A549 (cell line): ENCODE results near the gene BRD3OS. TPM values are rescaled to one million over a fixed set of nuclear protein-coding genes. Genes with fewer than 3 reads are reported as not detected.

Source experiments
- ATAC-seq, 2 experiments: fragments of 200-7000 bp in 1 of 2; fragments of >200 bp in 1 of 2; cut with Nextera tagmentation in 1 of 2; cut with Tn5 transposase in 1 of 2; 3 replicates each; pipeline versions ENCODE4 v1.8.0 to v1.9.1; 2018 to 2020; ENCODE audit warnings: mild to moderate bottlenecking in 1 of 2, moderate library complexity in 1 of 2
- CTCF ChIA-PET: fragments of 300-600 bp; sonication (Branson Sonifier 250); formaldehyde crosslinking; extraction: SDS; loops from one replicate; lab custom pipeline; 2021; ENCODE audit warnings: antibody characterized with exemption, inconsistent platforms; lab: Yijun Ruan, JAX
- POLR2A ChIA-PET: fragments of 350-600 bp; formaldehyde crosslinking; extraction: SDS; loops from one replicate; lab custom pipeline; 2021; ENCODE audit warnings: antibody characterized with exemption, inconsistent platforms; lab: Yijun Ruan, JAX
- DNase-seq, 2 experiments: peaks; one replicate each; pipeline versions ENCODE4 v3.0.0 to v3.0.0-alpha.2; 2011 to 2016; ENCODE audit warnings: low read depth in 1 of 2, low spot score in 1 of 2
- FAIRE-seq: peaks from 2 replicates; lab custom pipeline; 2011; peaks lifted over from hg19 to GRCh38; lab: Jason Lieb, UNC
- H3K27ac ChIP-seq, 2 experiments: fragments of >200 bp; sonication (Bioruptor Twin); formaldehyde crosslinking; 3 replicates each; pipeline ENCODE4 v1.5.1; 2016 to 2017
- H3K4me1 ChIP-seq: fragments of >200 bp; sonication (Bioruptor Twin); formaldehyde crosslinking; 3 replicates; pipeline ENCODE4 v1.6.1; 2016
- H3K4me2 ChIP-seq: fragments of >200 bp; sonication (Bioruptor Twin); formaldehyde crosslinking; 3 replicates; pipeline ENCODE4 v1.6.1; 2016
- H3K4me3 ChIP-seq: fragments of >200 bp; sonication (Bioruptor Twin); formaldehyde crosslinking; 3 replicates; pipeline ENCODE4 v1.5.1; 2016
- H3K9me3 ChIP-seq: fragments of >200 bp; sonication (Bioruptor Twin); formaldehyde crosslinking; 3 replicates; pipeline ENCODE4 v1.6.1; 2016
- BHLHE40 ChIP-seq: IDR thresholded peaks from 2 replicates; pipeline ENCODE4 v1.6.1; 2012; ENCODE audit warnings: low read depth, low read length, inconsistent platforms
- CHD2 ChIP-seq: fragments of 150-350 bp; IDR thresholded peaks from 2 replicates; pipeline ENCODE4 v1.6.1; 2014; ENCODE audit warnings: low read length; ENCODE audit not compliant: partially characterized antibody
- EP300 ChIP-seq, 2 experiments: fragments of >200 bp; sonication (Bioruptor Twin); formaldehyde crosslinking; IDR thresholded peaks; 2 replicates in 1 of 2; 3 replicates in 1 of 2; pipeline ENCODE4 v1.6.1; 2016 to 2017
- HDAC2 ChIP-seq: fragments of 200-600 bp; sonication (generic); IDR thresholded peaks from 2 replicates; pipeline ENCODE4 v1.6.1; 2016
- HOXA7 ChIP-seq: fragments of 250-450 bp; sonication (Bioruptor Pico); IDR thresholded peaks from 2 replicates; pipeline ENCODE4 v1.5.0; 2020; ENCODE audit warnings: mild to moderate bottlenecking, moderate library complexity
- JUNB ChIP-seq: fragments of >200 bp; sonication (Bioruptor Twin); formaldehyde crosslinking; IDR thresholded peaks from 2 replicates; pipeline ENCODE4 v1.6.1; 2016
- KDM5A ChIP-seq: fragments of 200-600 bp; sonication (generic); IDR thresholded peaks from 2 replicates; pipeline ENCODE4 v1.6.1; 2016; ENCODE audit warnings: antibody characterized with exemption, mild to moderate bottlenecking
- MAFK ChIP-seq: fragments of 450-650 bp; IDR thresholded peaks from 2 replicates; pipeline ENCODE4 v1.6.1; 2014; ENCODE audit not compliant: partially characterized antibody
- NPAS2 ChIP-seq: fragments of 250-450 bp; sonication (Bioruptor Pico); IDR thresholded peaks from 2 replicates; pipeline ENCODE4 v1.8.0; 2022; ENCODE audit warnings: mild to moderate bottlenecking, moderate library complexity, borderline replicate concordance
- POLR2AphosphoS2 ChIP-seq: conservative IDR thresholded peaks from 2 replicates; pipeline ENCODE4 v1.6.1; 2012; ENCODE audit warnings: low read length, improper control_type of control experiment, inconsistent platforms
- RAD21 ChIP-seq, 2 experiments: fragments of >200 bp in 1 of 2; sonication (Bioruptor Twin) in 1 of 2; formaldehyde crosslinking in 1 of 2; IDR thresholded peaks in 1 of 2; conservative IDR thresholded peaks in 1 of 2; 2 replicates in 1 of 2; 3 replicates in 1 of 2; pipeline ENCODE4 v1.6.1; 2012 to 2018; ENCODE audit warnings: inconsistent platforms in 1 of 2
- RCOR1 ChIP-seq: fragments of 150-350 bp; IDR thresholded peaks from 2 replicates; pipeline ENCODE4 v1.6.1; 2014; ENCODE audit warnings: antibody characterized with exemption, low read length, low read depth
- SMC3 ChIP-seq: fragments of >200 bp; sonication (Bioruptor Twin); formaldehyde crosslinking; IDR thresholded peaks from 3 replicates; pipeline ENCODE4 v1.6.1; 2018; ENCODE audit warnings: inconsistent platforms
- ZC3H11A ChIP-seq: fragments of 450-650 bp; IDR thresholded peaks from 2 replicates; pipeline ENCODE4 v1.6.1; 2014; ENCODE audit warnings: antibody characterized with exemption, mild to moderate bottlenecking
- ZFP36 ChIP-seq: fragments of 450-650 bp; IDR thresholded peaks from 2 replicates; pipeline ENCODE4 v1.6.1; 2014; ENCODE audit warnings: borderline replicate concordance; ENCODE audit not compliant: partially characterized antibody
- ZNF302 ChIP-seq: fragments of 250-450 bp; sonication (Bioruptor Pico); IDR thresholded peaks from 2 replicates; pipeline ENCODE4 v1.9.0; 2021; ENCODE audit warnings: inconsistent platforms, mild to moderate bottlenecking, moderate library complexity
- WGBS: methylation state at CpG from one replicate; pipeline ENCODE4 v1.1.6; 2017; ENCODE audit errors: missing lambda C conversion rate; 5-methylcytosine and 5-hydroxymethylcytosine counted together
- polyA plus RNA-seq, 4 experiments: library from polyadenylated mRNA; depleted of rRNA in 3 of 4; stranded (reverse); fragments of >200 nt; fragmentation: RNase III in 1 of 4; extraction: RNeasy Plus Mini Kit Qiagen cat#74134 plus additional on column Dnase treatment in 1 of 4; gene quantifications; 2 replicates in 3 of 4; 3 replicates in 1 of 4; pipeline ENCODE4 v1.2.3, GENCODE V29; 2011 to 2017
- TF ChIP-seq, protein P1 (sequence below): fragments of 250-450 bp; sonication (Bioruptor Pico); IDR thresholded peaks from 2 replicates; pipeline ENCODE4 v1.5.0; 2020; ENCODE audit warnings: low read depth, mild to moderate bottlenecking, moderate library complexity
- TF ChIP-seq, protein P2 (sequence below): IDR thresholded peaks from 2 replicates; pipeline ENCODE4 v1.6.1; 2012
- TF ChIP-seq, protein P3 (sequence below): fragments of 150-350 bp; IDR thresholded peaks from 2 replicates; pipeline ENCODE4 v1.6.1; 2014; ENCODE audit warnings: low read depth, mild to moderate bottlenecking, low read length
- TF ChIP-seq, protein P4 (sequence below): fragments of 450-650 bp; IDR thresholded peaks from 2 replicates; pipeline ENCODE4 v1.6.1; 2014; ENCODE audit warnings: antibody characterized with exemption
- TF ChIP-seq, protein P5 (sequence below): fragments of >200 bp; sonication (Bioruptor Twin); formaldehyde crosslinking; IDR thresholded peaks from 3 replicates; pipeline ENCODE4 v1.5.1; 2016
- TF ChIP-seq, protein P6 (sequence below): fragments of 250-450 bp; sonication (Bioruptor Pico); IDR thresholded peaks from 2 replicates; pipeline ENCODE4 v1.5.0; 2021; ENCODE audit warnings: mild to moderate bottlenecking, moderate library complexity, borderline replicate concordance

Gene BRD3OS
- polyA plus RNA-seq, 2 of the 4 experiments (the other 2 are of a cell fraction), result 10.4 to 10.8 TPM

DNA sequence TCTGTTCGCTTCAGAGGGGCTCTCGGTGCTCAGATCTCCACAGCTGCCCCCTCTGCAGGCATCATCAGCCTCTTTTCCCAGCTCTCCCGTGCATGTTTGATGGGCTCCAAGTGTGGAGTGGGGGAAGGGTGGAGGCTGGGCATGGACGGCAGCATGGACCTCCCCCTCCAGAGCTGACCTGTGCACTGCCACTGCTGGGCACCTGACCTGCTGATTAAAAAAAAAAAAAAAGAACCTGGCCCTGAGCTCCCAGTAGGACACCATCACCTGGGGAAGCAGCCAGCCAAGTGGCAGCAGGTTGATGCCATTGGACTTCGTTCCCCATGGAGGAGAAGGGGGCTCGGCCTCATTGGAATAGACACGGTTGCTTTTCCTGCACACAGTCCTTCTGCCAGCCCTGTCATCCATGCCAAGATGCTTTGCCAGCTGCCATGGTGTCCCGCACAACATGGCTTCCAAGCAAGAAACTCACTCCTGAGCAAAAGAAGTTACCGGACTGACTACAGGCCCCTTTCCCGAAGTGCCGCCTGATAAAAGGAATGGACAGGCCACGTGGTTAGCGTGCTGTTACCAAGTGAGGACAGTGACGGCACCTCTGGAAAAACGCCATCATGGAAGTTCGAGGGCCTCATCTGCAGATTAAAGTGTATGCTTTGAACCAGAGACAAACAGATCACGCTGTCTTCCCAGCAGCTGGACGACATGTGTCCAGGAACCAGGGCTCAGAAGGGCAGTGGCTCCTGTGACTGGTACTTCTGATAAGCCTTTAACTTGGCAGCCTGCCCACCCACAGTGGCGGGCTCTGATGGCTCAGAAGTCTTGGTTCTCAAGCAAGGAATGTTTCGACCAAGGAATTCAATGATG lies 14.7 kb upstream of the BRD3OS start:
- Histone ChIP-seq H3K4me2 (no peak overlapping the region), H3K4me3 (no peak overlapping the region), H3K27ac (no peak overlapping the region), H3K4me1 (no peaks in the 10 kb centered on the region), H3K9me3 (peaks cover 12% of the 10 kb centered on the region; the same call in 2 of the 3 replicates)
- 60% methylated on average over 19 of the region's 20 CpGs for WGBS
- no peak for DNase-seq
- ChIA-PET POLR2A (no interaction called here), CTCF (interaction anchor here (0.6 to 2.7 kb wide), 5 partner anchors 11 to 1321 kb away, joined by 3 to 15 read pairs (median 4); no protein-coding TSS in a partner anchor)
- no peak for FAIRE-seq
- no peak for TF ChIP-seq RCOR1
- TF ChIP-seq, protein P1, sequence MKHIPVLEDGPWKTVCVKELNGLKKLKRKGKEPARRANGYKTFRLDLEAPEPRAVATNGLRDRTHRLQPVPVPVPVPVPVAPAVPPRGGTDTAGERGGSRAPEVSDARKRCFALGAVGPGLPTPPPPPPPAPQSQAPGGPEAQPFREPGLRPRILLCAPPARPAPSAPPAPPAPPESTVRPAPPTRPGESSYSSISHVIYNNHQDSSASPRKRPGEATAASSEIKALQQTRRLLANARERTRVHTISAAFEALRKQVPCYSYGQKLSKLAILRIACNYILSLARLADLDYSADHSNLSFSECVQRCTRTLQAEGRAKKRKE, result no peak
- TF ChIP-seq HDAC2, result no peak
- TF ChIP-seq, protein P2, sequence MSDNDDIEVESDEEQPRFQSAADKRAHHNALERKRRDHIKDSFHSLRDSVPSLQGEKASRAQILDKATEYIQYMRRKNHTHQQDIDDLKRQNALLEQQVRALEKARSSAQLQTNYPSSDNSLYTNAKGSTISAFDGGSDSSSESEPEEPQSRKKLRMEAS, result no peak
- TF ChIP-seq KDM5A, result no peak
- no peak for TF ChIP-seq RAD21 (conservative IDR thresholded peaks at IDR 0.05 in 1 of 2, IDR thresholded peaks at IDR 0.05 in 1 of 2)
- no peak for TF ChIP-seq ZFP36
- no peak for TF ChIP-seq ZNF302 (CRISPR knock-in tag)
- TF ChIP-seq JUNB, result no peak
- ATAC-seq, result no peak

DNA sequence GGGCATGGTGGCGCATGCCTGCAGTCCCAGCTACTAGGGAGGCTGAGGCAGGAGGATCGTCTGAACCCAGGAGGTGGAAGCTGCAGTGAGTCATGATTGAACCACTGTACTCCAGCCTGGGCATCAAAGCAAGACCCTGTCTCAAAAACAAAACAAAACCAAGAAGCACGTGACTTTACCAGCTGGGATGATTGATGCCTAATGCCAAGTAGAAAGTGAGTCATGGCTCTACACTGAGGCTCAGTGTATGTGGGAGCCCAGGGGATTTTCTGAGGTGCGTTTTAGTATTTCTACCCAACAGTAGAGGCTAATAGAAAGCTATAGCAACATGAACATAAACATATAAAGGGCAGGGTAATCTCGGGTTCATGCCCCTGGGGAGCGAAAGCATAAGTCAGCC lies 13.9 kb upstream of the BRD3OS start:
- Histone ChIP-seq H3K4me3 (no peak overlapping the region), H3K9me3 (peaks cover 12% of the 10 kb centered on the region; the same call in 2 of the 3 replicates), H3K4me1 (no peaks in the 10 kb centered on the region), H3K27ac (no peak overlapping the region), H3K4me2 (no peak overlapping the region)
- POLR2A ChIA-PET, result no interaction called here
- CTCF ChIA-PET, result interaction anchor here (0.7 to 2.7 kb wide), 3 partner anchors 10 to 328 kb away, joined by 3 to 15 read pairs (median 4); no protein-coding TSS in a partner anchor
- FAIRE-seq (no peak), ATAC-seq (no peak), DNase-seq (no peak)
- TF ChIP-seq RAD21 (conservative IDR thresholded peaks at IDR 0.05 in 1 of 2, IDR thresholded peaks at IDR 0.05 in 1 of 2), result no peak
- no peak for TF ChIP-seq EP300 (IDR thresholded peaks at IDR 0.05)
- TF ChIP-seq SMC3, result no peak
- TF ChIP-seq, protein P3, sequence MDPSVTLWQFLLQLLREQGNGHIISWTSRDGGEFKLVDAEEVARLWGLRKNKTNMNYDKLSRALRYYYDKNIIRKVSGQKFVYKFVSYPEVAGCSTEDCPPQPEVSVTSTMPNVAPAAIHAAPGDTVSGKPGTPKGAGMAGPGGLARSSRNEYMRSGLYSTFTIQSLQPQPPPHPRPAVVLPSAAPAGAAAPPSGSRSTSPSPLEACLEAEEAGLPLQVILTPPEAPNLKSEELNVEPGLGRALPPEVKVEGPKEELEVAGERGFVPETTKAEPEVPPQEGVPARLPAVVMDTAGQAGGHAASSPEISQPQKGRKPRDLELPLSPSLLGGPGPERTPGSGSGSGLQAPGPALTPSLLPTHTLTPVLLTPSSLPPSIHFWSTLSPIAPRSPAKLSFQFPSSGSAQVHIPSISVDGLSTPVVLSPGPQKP, result no peak
- no peak for TF ChIP-seq MAFK
- no peak for TF ChIP-seq BHLHE40
- TF ChIP-seq, protein P4, sequence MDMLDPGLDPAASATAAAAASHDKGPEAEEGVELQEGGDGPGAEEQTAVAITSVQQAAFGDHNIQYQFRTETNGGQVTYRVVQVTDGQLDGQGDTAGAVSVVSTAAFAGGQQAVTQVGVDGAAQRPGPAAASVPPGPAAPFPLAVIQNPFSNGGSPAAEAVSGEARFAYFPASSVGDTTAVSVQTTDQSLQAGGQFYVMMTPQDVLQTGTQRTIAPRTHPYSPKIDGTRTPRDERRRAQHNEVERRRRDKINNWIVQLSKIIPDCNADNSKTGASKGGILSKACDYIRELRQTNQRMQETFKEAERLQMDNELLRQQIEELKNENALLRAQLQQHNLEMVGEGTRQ, result no peak
- TF ChIP-seq HOXA7 (CRISPR knock-in tag), result no peak
- no peak for TF ChIP-seq CHD2
- TF ChIP-seq KDM5A, result no peak
- no peak for TF ChIP-seq POLR2AphosphoS2
- no peak for TF ChIP-seq ZC3H11A
- TF ChIP-seq, protein P5, sequence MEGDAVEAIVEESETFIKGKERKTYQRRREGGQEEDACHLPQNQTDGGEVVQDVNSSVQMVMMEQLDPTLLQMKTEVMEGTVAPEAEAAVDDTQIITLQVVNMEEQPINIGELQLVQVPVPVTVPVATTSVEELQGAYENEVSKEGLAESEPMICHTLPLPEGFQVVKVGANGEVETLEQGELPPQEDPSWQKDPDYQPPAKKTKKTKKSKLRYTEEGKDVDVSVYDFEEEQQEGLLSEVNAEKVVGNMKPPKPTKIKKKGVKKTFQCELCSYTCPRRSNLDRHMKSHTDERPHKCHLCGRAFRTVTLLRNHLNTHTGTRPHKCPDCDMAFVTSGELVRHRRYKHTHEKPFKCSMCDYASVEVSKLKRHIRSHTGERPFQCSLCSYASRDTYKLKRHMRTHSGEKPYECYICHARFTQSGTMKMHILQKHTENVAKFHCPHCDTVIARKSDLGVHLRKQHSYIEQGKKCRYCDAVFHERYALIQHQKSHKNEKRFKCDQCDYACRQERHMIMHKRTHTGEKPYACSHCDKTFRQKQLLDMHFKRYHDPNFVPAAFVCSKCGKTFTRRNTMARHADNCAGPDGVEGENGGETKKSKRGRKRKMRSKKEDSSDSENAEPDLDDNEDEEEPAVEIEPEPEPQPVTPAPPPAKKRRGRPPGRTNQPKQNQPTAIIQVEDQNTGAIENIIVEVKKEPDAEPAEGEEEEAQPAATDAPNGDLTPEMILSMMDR, result no peak
- TF ChIP-seq, protein P6, sequence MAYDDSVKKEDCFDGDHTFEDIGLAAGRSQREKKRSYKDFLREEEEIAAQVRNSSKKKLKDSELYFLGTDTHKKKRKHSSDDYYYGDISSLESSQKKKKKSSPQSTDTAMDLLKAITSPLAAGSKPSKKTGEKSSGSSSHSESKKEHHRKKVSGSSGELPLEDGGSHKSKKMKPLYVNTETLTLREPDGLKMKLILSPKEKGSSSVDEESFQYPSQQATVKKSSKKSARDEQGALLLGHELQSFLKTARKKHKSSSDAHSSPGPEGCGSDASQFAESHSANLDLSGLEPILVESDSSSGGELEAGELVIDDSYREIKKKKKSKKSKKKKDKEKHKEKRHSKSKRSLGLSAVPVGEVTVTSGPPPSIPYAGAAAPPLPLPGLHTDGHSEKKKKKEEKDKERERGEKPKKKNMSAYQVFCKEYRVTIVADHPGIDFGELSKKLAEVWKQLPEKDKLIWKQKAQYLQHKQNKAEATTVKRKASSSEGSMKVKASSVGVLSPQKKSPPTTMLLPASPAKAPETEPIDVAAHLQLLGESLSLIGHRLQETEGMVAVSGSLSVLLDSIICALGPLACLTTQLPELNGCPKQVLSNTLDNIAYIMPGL (CRISPR knock-in tag), result no peak
- TF ChIP-seq NPAS2, result no peak
- WGBS, result 44% methylated on average over 6 of the region's 6 CpGs
